RWPE2 (cell line): Measurements from ENCODE around the gene NGEF.

ENCODE experiments used
- ATAC-seq: fragments of 200-7000 bp; cut with Tn5 transposase; 3 replicates; pipeline ENCODE4 v1.9.1; 2021; ENCODE audit warnings: low read depth
- DNase-seq: peaks from one replicate; pipeline ENCODE4 v3.0.0-alpha.2; 2020; ENCODE audit warnings: low spot score
- H3K27ac ChIP-seq: fragments of 450-650 bp; 2 replicates; pipeline ENCODE4 v1.5.1; 2017; ENCODE audit warnings: mild to moderate bottlenecking; ENCODE audit not compliant: poor library complexity, severe bottlenecking
- H3K27me3 ChIP-seq: fragments of 250-450 bp; sonication (Bioruptor Pico); 2 replicates; pipeline ENCODE4 v1.5.1; 2021; ENCODE audit warnings: mild to moderate bottlenecking, moderate library complexity; ENCODE audit not compliant: insufficient read depth, poor library complexity, severe bottlenecking
- H3K36me3 ChIP-seq: fragments of 250-450 bp; sonication (Bioruptor Pico); 2 replicates; pipeline ENCODE4 v1.5.1; 2020; ENCODE audit warnings: low read depth, mild to moderate bottlenecking, moderate library complexity
- H3K4me1 ChIP-seq: fragments of 250-450 bp; sonication (Bioruptor Pico); 2 replicates; pipeline ENCODE4 v1.5.1; 2021; ENCODE audit warnings: mild to moderate bottlenecking, moderate library complexity; ENCODE audit not compliant: insufficient read depth, poor library complexity, severe bottlenecking
- H3K4me3 ChIP-seq: fragments of 250-450 bp; sonication (Bioruptor Pico); 2 replicates; pipeline ENCODE4 v1.5.1; 2021; ENCODE audit warnings: mild to moderate bottlenecking, moderate library complexity; ENCODE audit not compliant: severe bottlenecking
- H3K9me3 ChIP-seq: fragments of 250-450 bp; sonication (Bioruptor Pico); 2 replicates; pipeline ENCODE4 v1.5.1; 2021; ENCODE audit warnings: mild to moderate bottlenecking, moderate library complexity; ENCODE audit not compliant: severe bottlenecking
- TF ChIP-seq, protein P1 (sequence below): fragments of 450-650 bp; IDR thresholded peaks from one replicate; pipeline ENCODE4 v1.5.1; 2017; ENCODE audit warnings: mild to moderate bottlenecking, moderate library complexity; ENCODE audit not compliant: poor library complexity, severe bottlenecking

NGEF gene

DNA sequence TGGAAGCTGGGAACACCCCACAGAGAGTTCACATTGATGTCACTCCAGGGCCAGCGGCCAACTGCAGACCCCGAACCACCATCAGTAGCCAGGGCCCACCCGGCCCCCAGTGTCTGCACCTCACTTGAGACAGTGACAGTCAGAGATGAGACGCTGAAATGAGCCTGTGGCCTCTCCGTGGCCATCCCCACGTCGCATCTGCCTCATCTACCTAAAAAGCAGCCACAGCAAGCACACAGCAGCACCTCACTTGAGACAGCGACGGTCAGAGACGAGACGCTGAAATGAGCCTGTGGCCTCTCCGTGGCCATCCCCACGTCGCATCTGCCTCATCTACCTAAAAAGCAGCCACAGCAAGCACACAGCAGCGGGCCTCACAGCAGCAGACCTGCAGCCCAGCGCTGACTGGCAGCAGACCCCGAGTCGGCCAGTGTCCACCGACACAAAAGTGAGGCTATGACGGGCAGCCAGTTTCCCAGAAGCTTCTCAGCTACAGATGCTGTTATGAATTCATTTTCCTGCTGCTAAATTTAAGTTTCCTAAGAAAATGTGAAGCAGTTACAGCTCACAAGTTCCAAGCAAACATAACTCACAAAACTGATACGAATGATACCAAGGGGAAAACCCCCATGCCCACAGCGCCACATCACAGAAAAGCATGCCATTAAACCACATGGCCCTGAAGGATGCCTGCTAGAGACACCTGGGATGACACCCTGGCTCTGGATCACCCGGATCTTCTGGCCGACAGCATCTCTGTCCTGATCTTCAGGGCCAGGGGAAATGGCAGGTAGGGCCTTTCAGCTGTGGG lies 115.3 kb downstream of the NGEF start:
- Histone ChIP-seq H3K9me3 (no peaks in the 10 kb centered on the region), H3K27me3 (no peaks in the 10 kb centered on the region), H3K4me1 (peaks cover 12% of the 10 kb centered on the region), H3K36me3 (no peaks in the 10 kb centered on the region), H3K4me3 (no peak overlapping the region), H3K27ac (no peak overlapping the region)
- DNase-seq (no peak), ATAC-seq (no peak)
- TF ChIP-seq, protein P1, sequence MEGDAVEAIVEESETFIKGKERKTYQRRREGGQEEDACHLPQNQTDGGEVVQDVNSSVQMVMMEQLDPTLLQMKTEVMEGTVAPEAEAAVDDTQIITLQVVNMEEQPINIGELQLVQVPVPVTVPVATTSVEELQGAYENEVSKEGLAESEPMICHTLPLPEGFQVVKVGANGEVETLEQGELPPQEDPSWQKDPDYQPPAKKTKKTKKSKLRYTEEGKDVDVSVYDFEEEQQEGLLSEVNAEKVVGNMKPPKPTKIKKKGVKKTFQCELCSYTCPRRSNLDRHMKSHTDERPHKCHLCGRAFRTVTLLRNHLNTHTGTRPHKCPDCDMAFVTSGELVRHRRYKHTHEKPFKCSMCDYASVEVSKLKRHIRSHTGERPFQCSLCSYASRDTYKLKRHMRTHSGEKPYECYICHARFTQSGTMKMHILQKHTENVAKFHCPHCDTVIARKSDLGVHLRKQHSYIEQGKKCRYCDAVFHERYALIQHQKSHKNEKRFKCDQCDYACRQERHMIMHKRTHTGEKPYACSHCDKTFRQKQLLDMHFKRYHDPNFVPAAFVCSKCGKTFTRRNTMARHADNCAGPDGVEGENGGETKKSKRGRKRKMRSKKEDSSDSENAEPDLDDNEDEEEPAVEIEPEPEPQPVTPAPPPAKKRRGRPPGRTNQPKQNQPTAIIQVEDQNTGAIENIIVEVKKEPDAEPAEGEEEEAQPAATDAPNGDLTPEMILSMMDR: no peak

DNA sequence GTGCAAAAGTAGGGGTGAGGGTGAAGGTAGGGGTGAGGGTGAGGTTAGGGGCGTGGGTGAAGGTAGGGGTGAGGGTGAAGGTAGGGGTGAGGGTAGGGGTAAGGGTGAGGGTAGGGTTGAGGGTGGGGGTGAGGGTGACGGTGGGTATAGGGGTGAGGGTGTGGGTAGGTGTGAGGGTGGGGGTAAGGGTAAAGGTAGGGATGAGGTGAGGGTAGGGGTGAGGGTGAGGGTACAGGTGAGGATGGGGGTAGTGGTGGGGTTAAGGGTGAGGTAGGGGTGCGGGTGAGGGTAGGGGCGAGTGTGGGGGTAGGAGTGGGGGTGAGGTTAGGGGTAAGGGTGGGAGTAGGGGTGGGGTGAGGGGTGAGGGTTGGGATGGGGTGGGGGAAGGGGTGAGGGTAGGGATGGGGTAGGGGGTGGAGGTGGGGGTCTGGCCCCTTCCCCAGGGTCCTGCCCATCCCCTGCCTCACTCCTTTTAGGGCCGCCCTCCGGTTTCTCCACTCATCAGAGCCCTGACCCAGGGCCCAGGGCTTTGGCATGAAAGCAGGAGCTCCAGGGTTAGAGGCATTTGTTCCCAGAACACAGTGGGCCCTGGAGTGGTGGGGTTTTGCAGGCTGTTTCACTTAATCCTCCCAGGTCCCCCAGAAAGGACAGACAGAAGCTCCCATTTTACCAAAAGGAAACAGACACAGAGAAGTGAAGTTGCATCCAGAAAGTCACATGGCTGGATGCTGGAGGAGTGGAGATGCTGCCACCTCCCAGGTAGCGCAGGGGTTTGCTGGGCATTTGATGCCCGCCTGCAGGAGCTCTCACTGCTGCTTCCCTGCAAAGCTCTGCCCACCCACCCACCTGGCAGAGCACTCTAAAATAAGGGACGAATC lies 116.1 kb downstream of the NGEF start:
- TF ChIP-seq, protein P1: no peak
- H3K4me1 ChIP-seq: peaks cover 7% of the 10 kb centered on the region
- H3K27ac ChIP-seq: no peak overlapping the region
- no peaks in the 10 kb centered on the region for H3K27me3 ChIP-seq
- ATAC-seq (no peak), DNase-seq (peak; percentile 44)
- no peaks in the 10 kb centered on the region for H3K9me3 ChIP-seq
- no peak overlapping the region for H3K4me3 ChIP-seq
- no peaks in the 10 kb centered on the region for H3K36me3 ChIP-seq

DNA sequence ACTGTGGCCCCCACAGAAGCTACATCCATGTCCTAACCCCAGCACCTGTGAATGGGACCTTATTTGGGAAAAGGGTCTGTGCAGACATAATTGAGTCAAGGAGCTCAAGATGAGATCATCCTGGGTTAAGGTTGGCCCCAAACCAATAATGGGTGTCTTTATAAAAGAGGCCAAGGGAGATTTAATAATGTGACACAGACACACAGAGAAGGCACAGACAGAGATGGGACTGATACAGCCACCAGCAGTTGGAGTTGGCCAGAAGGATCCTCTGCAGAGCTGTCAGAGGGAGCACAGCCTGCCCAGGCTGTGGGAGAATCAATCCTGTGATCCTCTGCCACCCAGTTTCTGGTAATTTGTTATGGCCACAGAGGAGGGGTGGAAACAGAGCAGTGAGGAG lies 116.9 kb downstream of the NGEF start:
- no peaks in the 10 kb centered on the region for H3K36me3 ChIP-seq
- peaks cover 3% of the 10 kb centered on the region for H3K4me1 ChIP-seq
- H3K27ac ChIP-seq: no peak overlapping the region
- DNase-seq: no peak
- no peak for ATAC-seq
- no peak overlapping the region for H3K4me3 ChIP-seq
- TF ChIP-seq, protein P1: no peak
- H3K9me3 ChIP-seq: no peaks in the 10 kb centered on the region
- H3K27me3 ChIP-seq: no peaks in the 10 kb centered on the region

DNA sequence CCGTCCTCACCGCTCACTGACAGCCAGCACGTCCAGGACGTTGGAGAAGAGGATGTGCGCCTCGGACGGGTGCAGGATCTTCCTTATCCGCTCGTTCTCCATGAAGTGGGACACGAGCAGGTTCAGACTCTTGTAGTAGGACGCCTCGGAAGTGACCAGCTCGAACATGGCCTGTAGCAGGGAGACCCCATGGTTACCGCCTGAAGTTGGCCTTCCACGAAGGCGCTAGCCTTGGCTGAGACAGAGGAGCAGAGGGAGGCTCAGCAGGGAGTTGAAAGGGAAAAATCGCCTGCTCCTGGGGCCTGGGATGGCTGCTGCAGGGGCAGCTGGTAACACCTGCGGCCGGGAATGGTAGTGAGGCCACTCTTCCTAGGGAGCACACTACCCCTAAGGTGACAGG lies 118.3 kb downstream of the NGEF start:
- Histone ChIP-seq H3K27me3 (no peaks in the 10 kb centered on the region), H3K27ac (no peak overlapping the region), H3K9me3 (no peaks in the 10 kb centered on the region), H3K4me3 (no peak overlapping the region), H3K4me1 (peaks cover 9% of the 10 kb centered on the region), H3K36me3 (no peaks in the 10 kb centered on the region)
- DNase-seq (no peak), ATAC-seq (no peak)
- TF ChIP-seq, protein P1: no peak
